B cell (primary cell): ENCODE results near the gene PAFAH1B2.

Source experiments
- EZH2 ChIP-seq: IDR thresholded peaks from 2 replicates; pipeline ENCODE4 v1.6.1; 2012; ENCODE audit warnings: borderline replicate concordance, low read depth, mild to moderate bottlenecking, moderate library complexity, low read length; ENCODE audit not compliant: insufficient read depth, poor library complexity, severe bottlenecking
- TF ChIP-seq, protein P1 (sequence below): fragments of 200-600 bp; IDR thresholded peaks from one replicate; pipeline ENCODE4 v1.8.0; 2022; ENCODE audit warnings: antibody characterized with exemption, mild to moderate bottlenecking

DNA sequence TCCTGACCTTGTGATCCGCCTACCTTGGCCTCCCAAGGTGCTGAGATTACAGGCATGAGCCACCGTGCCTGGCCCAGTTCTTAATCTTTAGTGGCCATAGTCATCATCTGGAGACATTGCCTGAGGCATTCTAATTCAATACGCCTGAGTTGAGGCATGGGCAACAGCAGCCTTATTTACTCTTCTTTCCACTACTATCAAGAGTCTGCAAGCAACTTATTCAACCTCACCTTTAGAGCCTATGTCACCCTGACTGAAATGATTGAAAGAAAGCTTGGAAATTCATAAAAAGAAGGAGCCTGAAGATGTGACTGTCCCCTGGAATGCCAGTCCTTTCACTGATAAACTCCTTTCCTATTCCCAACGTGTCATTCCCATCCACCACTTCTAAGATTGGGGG lies 15.8 kb upstream of the PAFAH1B2 start:
- TF ChIP-seq, protein P1, sequence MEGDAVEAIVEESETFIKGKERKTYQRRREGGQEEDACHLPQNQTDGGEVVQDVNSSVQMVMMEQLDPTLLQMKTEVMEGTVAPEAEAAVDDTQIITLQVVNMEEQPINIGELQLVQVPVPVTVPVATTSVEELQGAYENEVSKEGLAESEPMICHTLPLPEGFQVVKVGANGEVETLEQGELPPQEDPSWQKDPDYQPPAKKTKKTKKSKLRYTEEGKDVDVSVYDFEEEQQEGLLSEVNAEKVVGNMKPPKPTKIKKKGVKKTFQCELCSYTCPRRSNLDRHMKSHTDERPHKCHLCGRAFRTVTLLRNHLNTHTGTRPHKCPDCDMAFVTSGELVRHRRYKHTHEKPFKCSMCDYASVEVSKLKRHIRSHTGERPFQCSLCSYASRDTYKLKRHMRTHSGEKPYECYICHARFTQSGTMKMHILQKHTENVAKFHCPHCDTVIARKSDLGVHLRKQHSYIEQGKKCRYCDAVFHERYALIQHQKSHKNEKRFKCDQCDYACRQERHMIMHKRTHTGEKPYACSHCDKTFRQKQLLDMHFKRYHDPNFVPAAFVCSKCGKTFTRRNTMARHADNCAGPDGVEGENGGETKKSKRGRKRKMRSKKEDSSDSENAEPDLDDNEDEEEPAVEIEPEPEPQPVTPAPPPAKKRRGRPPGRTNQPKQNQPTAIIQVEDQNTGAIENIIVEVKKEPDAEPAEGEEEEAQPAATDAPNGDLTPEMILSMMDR = no peak
- TF ChIP-seq EZH2 = no peak
